ENCODE results near the gene KDF1. TPM values are rescaled to one million over a fixed set of nuclear protein-coding genes. Genes with fewer than 3 reads are reported as not detected.

Gene KDF1
- polyA plus RNA-seq, 1 of the 3 experiments (the other 2 are of a cell fraction) = not detected

DNA sequence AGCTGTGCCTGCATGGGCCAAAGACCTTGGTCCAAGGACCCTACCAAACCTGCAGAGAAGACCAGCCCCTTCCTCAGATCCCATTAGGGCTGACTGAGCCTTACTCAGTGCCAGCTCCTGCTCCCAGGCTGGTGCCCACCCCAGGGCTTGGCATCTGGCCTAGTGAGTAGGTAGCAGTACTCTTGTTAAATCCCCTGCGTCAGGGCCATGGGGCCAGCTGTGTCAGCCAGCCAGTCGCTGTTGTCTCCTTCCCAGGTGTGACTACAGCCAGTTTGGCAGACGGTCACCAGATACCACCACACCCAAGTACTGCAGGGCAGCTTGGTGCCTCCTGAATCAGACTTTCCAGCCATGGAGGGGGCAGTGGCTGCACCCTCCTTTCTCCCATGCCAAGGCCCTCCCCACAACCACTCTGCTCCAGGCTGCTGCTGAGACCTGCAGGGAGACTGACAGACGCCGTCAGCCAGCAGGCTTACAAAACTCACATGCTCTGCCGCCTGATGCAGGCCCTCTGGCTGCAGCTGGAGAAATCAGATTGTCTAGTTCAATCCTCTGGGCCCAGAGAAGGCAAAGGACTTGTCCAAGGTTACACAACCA, 49.4 kb upstream of the KDF1 start:
- H3K79me2 ChIP-seq (ENCODE audit: insufficient read depth) = 0 out of 2 replicates have a peak, but pooled peaks cover 3% of the 10 kb centered on the region
- H2AFZ ChIP-seq (ENCODE audit: low read depth) = no peak overlapping the region
- H3F3A ChIP-seq (replicated peaks; ENCODE audit: insufficient read depth) = peaks cover 7% of the 10 kb centered on the region
- peaks cover 6 to 12% of the 10 kb centered on the region in 2 experiments; a peak in 3 of 4 replicates for H3K4me1 ChIP-seq (ENCODE audit: control insufficient read depth in 1 of 2, insufficient read depth in 2 of 2, low read depth in 1 of 2, low read length in 1 of 2)
- H3K9me2 ChIP-seq = no peaks in the 10 kb centered on the region
- H3K4me3 ChIP-seq (ENCODE audit: low read depth in 2 of 2, low read length in 1 of 2) = no peak overlapping the region
- 65% methylated on average over 2 of the region's 6 CpGs for WGBS (ENCODE audit: low lambda C conversion rate)
- ChIA-PET POLR2A (no interaction called here), CTCF (interaction anchor here (1.1 to 5.5 kb wide), 4 partner anchors 12 to 287 kb away, joined by 4 to 44 read pairs (median 4); no protein-coding TSS in a partner anchor)
- H3K9me3 ChIP-seq = no peaks in the 10 kb centered on the region
- H3K36me3 ChIP-seq (replicated peaks in 1 of 2; ENCODE audit: control insufficient read depth in 1 of 2, insufficient read depth in 2 of 2, low read length in 1 of 2) = no peaks in the 10 kb centered on the region
- no peak overlapping the region for H3K27ac ChIP-seq (ENCODE audit: low read depth in 2 of 2, low read length in 1 of 2)
- no peaks in the 10 kb centered on the region for H4K20me1 ChIP-seq (ENCODE audit: insufficient read depth)
- H3K4me2 ChIP-seq = no peak overlapping the region; the same call in 1 of the 2 replicates
- H3K9ac ChIP-seq = no peak overlapping the region
- TF ChIP-seq, protein P1, sequence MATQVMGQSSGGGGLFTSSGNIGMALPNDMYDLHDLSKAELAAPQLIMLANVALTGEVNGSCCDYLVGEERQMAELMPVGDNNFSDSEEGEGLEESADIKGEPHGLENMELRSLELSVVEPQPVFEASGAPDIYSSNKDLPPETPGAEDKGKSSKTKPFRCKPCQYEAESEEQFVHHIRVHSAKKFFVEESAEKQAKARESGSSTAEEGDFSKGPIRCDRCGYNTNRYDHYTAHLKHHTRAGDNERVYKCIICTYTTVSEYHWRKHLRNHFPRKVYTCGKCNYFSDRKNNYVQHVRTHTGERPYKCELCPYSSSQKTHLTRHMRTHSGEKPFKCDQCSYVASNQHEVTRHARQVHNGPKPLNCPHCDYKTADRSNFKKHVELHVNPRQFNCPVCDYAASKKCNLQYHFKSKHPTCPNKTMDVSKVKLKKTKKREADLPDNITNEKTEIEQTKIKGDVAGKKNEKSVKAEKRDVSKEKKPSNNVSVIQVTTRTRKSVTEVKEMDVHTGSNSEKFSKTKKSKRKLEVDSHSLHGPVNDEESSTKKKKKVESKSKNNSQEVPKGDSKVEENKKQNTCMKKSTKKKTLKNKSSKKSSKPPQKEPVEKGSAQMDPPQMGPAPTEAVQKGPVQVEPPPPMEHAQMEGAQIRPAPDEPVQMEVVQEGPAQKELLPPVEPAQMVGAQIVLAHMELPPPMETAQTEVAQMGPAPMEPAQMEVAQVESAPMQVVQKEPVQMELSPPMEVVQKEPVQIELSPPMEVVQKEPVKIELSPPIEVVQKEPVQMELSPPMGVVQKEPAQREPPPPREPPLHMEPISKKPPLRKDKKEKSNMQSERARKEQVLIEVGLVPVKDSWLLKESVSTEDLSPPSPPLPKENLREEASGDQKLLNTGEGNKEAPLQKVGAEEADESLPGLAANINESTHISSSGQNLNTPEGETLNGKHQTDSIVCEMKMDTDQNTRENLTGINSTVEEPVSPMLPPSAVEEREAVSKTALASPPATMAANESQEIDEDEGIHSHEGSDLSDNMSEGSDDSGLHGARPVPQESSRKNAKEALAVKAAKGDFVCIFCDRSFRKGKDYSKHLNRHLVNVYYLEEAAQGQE (IDR thresholded peaks at IDR 0.05; ENCODE audit: low read depth, low read length) = no peak
- no peak for TF ChIP-seq GABPA (IDR thresholded peaks at IDR 0.05; ENCODE audit: low read depth)
- TF ChIP-seq EZH2phosphoT487 (IDR thresholded peaks at IDR 0.05; ENCODE audit: borderline replicate concordance, low read depth) = no peak
- DNase-seq = no peak
- no peaks in the 10 kb centered on the region for H3K27me3 ChIP-seq (ENCODE audit: insufficient read depth)

DNA sequence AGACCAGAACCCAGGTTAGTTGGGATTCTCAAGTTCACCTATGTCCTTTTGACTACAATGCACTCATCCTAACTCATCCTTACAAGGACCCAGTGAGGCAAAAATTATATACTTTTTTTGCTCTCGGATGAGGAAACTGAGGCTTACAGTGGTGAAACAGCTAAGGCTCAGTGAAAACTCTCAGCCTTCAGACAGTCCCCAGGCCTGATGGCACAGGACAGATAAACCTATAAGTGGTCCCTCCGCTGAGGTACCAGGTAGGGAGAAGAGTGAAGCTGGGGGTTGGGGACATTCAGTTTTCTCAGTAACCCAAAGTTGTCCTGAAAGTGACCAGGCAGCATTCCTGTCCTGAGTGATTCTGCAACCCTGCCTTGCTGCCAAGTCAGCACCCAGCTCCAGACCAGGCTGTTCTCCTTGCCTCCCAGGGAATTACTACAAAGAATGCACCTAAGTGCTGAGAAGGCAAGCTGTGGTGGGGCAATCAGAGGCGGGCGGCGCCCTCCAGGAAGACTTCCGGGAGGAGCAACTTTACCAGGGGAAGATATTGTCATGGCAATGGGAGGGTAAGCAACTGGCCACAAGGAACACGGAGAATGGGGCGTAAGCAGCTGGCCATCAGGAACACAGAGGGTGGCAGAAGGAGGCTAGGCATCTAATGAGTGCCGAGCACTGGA, 47.8 kb upstream of the KDF1 start:
- TF ChIP-seq YY1 (IDR thresholded peaks at IDR 0.05; ENCODE audit: low read depth) = no peak
- TF ChIP-seq NRF1 (IDR thresholded peaks at IDR 0.05; ENCODE audit: low read depth, low read length) = no peak
- no peaks in the 10 kb centered on the region for H3K9me2 ChIP-seq
- peaks cover 7% of the 10 kb centered on the region for H3F3A ChIP-seq (replicated peaks; ENCODE audit: insufficient read depth)
- 80% methylated on average over 9 of the region's 9 CpGs for WGBS (ENCODE audit: low lambda C conversion rate)
- no peak overlapping the region for H2AFZ ChIP-seq (ENCODE audit: low read depth)
- H4K20me1 ChIP-seq (ENCODE audit: insufficient read depth) = no peaks in the 10 kb centered on the region
- no peaks in the 10 kb centered on the region for H3K36me3 ChIP-seq (replicated peaks in 1 of 2; ENCODE audit: control insufficient read depth in 1 of 2, insufficient read depth in 2 of 2, low read length in 1 of 2)
- CTCF ChIA-PET = interaction anchor here (1.4 to 5.5 kb wide), 4 partner anchors 11 to 289 kb away, joined by 4 to 44 read pairs (median 8); no protein-coding TSS in a partner anchor
- H3K4me3 ChIP-seq (ENCODE audit: low read depth in 2 of 2, low read length in 1 of 2) = no peak overlapping the region
- H3K27ac ChIP-seq (ENCODE audit: low read depth in 2 of 2, low read length in 1 of 2) = no peak overlapping the region
- no peak overlapping the region for H3K9ac ChIP-seq
- H3K4me1 ChIP-seq (ENCODE audit: control insufficient read depth in 1 of 2, insufficient read depth in 2 of 2, low read depth in 1 of 2, low read length in 1 of 2) = peaks cover 12 to 13% of the 10 kb centered on the region in 2 experiments; a peak in 3 of 4 replicates
- 0 out of 2 replicates have a peak, but pooled peaks cover 3% of the 10 kb centered on the region for H3K79me2 ChIP-seq (ENCODE audit: insufficient read depth)
- DNase-seq = no peak
- no peaks in the 10 kb centered on the region for H3K27me3 ChIP-seq (ENCODE audit: insufficient read depth)
- POLR2A ChIA-PET = no interaction called here
- H3K9me3 ChIP-seq = no peaks in the 10 kb centered on the region
- no peak overlapping the region for H3K4me2 ChIP-seq
